ENCODE data around the gene NUP62.

- no peak for TF ChIP-seq CTCF (IDR thresholded peaks at IDR 0.05)
- TF ChIP-seq POLR2AphosphoS5 (IDR thresholded peaks at IDR 0.05) = no peak
- TF ChIP-seq POLR2A (IDR thresholded peaks at IDR 0.05) = no peak
These were observed 48.6 kb upstream of the NUP62 start for GRCh38 chr19:49977881-49978280.

Measured in breast epithelium (tissue), 3 donors.